Measurements from ENCODE around the gene DAGLA.
"Not testable (repeated sequence)": the region's sequence is repeated elsewhere in the genome, so short reads cannot be mapped to it uniquely, and the experiment has no call there.

DAGLA gene

DNA sequence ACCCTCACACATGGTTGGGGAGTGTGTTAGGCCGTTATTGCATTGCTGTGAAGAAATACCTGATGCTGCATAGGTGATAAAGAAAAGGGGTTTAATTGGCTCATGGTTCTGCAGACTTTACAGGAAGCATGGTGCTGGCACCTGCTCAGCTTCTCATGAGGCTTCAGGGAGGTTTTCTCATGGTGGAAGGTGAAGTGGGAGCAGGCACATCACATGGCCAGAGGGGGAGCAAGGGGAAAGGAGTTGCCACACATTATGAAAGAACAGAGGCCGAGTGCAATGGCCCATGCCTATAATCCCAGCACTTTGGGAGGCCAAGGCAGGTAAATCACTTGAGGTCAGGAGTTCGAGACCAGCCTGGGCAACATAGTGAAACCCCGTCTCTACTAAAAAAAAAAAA, 19.2 kb upstream of the DAGLA start:
- DNase-seq (ENCODE audit: low read depth): not testable (repeated sequence)

DNA sequence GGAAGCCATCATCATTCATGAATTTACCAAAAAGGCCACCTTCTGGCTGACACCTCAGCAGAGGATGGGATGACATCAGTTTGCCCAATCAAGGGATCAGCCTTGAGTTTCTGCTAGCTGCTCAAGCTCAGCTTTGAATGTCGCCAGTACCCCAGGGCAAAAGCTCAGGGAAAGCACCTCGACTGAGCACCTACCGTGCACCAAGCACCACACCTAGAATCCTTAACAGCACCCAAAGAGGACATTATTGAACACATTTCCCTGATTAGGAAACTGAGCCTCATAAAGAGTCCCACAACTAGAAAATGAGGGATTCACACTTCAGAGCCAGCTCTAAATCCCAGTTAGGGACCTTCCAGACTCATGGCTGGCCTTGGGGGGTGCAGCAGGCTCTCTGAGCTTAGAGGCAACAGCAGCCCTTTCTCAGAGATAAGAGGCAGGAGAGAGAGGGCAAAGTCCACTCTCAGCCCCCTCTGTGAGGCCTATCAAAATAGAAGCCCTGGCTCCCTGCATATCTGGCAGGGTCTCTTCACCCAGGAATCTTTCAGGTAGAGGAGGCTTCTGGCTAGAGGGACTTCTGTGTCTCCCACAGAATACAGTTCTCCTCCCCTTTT, 13.4 kb upstream of the DAGLA start:
- no peak for DNase-seq (ENCODE audit: low read depth)

DNA sequence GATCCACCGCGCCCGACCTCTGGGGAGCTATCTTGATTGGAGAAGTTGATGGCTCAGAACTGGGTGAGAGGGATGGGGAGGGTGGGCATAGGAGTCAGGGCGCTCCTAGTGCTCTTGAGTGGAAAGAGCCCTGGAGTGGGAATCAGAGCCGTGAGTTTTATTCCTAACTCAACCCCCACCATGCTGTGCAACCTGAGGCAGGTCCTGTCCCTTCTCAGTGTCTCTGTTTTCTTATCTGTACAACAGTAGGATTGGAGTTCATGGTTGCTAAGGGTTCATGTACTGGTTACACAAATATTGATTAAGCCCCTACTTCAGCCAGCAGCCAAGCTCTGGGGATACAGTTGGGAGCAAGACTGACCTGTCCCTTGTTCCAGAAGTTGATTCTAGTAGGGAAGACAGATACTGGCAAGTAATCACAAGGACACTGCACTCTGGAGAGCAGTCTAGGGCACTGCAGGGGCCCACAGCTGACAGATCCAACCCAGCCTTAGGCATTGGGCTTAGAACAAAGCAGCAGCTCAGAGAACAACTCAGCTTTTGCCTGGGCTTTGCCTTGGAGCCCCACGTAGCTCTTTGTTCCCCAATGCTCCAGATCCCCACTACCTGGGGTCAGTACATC, 12.4 kb upstream of the DAGLA start:
- no peak for DNase-seq (ENCODE audit: low read depth)

DNA sequence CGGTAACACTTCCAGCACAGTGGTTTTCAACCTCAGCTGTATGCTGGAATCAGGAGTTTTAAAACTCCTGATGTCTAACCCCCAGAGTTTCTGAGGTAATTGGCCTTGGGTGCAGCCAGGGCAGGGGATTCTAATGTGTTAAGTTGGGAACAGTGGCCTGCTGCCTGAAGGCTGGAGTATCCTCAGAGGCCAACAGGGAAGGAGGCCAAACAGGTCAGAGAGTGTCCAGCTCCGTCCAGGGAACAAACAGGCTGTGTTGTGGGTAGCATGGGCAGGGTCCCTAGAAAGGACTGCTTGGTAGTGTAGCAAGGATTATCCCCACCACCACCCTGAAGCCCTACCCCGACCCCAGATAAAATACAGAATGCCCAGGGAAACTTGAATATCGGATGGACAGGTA, 10.8 kb upstream of the DAGLA start:
- DNase-seq (ENCODE audit: low read depth): no peak

DNA sequence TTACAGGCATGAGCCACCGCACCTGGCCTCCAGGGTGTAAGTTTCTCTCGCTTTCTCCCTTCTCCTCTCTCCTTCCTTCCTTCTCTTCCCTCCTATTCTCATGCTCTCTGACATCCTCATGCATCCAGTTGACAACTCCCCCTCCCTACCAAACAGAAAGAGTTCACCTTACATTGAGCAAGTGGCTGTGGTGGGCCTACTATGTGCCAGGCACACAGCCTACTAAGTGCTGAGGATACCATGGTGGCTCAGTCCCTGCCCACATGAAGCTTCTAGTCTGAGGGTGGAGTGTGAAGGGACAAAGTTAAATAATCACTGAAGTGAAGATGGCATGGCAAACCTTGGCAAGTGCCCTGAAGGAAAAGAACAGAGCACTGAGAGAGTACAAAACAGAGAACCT, 9.6 kb upstream of the DAGLA start:
- DNase-seq (ENCODE audit: low read depth): no peak

DNA sequence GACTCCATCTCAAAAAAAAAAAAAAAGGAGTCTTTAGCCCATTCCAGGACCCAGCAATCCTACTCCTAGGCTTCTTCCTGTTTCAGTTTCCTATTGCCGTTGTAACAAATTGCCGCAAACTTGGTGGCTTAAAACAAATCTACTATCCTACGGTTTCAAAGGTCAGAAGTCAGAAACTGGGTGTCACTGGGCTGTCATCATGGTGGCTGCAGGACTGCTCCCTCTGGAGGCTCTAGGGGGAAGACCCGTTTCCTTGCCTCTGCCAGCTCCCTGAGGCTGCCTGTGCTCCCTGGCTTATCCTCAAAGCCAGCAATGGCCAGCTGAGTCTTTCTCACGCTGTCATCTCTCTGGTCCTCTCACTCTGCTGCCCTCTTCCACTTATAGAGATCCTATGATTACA, 8.7 kb upstream of the DAGLA start:
- no peak for DNase-seq (ENCODE audit: low read depth)

DNA sequence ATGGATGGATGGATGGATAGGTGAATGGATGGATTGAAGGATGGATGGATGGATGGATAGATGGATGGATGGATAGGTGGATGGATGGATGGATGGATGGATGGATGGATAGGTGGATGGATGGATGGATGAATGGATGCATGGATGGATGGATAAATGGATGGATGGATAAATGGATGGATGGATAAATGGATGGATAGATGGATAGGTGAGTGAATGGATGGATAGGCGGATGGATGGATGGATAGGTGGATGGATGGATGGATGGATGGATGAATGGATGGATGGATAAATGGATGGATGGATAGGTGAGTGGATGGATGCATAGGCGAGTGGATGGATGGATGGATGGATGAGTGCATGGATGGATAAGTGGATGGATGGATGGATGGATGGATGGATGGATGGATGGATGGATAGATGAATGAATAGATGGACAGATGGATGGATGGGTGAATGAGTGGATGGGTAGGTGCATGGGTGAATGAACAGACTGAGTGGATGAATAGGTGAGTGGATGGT, 6.2 kb upstream of the DAGLA start:
- not testable (repeated sequence) for DNase-seq (ENCODE audit: low read depth)

DNA sequence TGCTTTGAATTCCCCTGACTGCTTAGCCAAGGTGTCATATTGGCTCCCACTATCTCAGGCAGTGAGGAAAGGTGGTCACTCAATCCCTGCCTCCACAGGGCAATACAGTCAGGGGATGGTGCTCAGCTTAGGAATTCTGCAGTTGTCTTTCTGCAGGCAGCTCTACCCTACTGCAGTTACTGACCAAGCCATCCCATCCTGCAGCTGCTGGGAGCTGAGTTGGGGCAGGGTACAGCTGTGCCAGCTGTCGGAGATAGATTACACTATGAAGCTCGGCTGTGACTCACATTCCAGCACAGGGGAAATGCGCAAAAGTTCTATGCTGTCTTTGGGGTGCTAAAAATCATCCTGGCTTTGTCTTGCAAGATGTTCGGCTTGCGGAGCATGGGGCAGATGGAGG, 4.4 kb upstream of the DAGLA start:
- no peak for DNase-seq (ENCODE audit: low read depth)

DNA sequence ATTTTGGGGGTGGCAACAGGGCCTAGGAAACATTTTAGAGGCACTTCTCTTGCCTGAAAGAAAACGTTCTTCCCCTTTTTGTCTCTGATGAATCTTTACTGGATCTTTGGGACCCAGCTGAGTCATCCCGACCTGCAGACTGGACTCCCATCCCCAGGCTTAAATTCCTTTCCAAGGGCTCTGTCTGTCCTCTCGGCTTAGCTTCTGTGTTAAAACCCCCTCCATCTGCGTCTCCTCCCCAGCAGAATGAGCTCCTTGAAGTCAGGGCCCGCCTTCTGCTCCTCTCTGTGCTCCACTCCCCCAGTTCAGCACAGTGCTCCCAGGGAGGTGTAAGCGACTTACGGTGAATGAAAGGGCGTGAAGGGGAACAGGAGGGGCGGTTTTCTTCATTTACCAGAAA, 895 bp upstream of the DAGLA start:
- DNase-seq (ENCODE audit: low read depth): no peak

DNA sequence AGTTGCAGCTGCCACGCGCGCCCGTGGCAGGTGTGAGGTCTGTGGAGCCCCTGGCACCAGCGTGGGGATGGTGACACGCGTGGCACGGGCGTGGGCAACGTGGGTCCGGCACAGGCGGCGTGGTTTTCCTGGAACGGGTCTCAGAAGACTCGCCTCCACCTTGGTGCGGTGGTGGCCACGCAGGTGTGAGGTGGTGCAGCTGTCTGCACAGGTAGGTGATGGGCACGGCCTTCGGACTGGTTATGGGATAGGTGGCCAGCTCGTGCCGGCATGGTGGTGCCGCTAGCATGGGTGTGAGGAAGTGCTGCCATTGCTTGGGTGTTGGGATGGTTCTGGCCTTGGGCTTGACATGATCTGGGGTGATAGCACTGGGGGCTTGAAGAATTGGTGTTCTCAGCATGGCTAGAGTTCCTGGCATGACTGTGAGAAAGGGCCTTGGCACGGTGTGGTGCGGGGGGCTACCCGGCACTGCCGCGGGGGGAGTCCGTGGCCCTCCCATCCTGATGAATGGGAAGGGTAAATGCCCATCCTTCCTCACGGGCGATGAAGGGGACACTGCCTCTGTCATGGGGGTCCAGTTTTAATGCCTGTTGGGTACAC, 531 bp downstream of the DAGLA start:
- no peak for DNase-seq (ENCODE audit: low read depth)

DNA sequence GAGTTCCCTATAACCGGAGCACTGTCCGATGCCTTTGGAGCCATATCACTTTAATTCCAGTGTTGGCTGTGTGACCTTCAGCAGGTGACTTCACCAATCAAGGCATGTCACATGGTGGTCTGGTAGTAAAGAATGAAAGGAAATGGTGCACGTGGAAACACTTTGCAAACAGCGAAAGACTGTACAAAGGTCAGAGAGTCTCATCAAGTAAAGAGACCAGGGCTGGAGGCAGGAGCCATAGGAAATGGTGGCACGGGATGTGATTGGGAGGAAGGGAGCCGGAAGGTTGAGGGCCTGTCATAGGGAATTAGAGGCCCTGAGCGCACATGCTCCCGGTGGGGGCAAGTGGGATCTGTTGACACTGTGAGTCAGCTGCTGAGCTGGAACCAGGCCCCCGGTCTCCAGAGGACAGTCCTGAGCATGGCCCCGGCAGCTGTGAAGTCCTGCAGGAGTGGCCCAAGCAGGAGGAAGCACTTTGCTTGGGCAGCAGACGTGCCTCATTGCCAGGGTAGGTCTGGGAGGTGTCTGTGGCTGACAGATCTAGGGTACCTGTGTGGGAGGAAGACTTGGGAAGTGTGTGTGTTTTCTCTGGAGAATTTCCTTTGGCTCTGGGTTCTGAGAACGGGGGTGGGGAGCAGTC, 2.0 kb downstream of the DAGLA start:
- DNase-seq (ENCODE audit: low read depth): no peak

DNA sequence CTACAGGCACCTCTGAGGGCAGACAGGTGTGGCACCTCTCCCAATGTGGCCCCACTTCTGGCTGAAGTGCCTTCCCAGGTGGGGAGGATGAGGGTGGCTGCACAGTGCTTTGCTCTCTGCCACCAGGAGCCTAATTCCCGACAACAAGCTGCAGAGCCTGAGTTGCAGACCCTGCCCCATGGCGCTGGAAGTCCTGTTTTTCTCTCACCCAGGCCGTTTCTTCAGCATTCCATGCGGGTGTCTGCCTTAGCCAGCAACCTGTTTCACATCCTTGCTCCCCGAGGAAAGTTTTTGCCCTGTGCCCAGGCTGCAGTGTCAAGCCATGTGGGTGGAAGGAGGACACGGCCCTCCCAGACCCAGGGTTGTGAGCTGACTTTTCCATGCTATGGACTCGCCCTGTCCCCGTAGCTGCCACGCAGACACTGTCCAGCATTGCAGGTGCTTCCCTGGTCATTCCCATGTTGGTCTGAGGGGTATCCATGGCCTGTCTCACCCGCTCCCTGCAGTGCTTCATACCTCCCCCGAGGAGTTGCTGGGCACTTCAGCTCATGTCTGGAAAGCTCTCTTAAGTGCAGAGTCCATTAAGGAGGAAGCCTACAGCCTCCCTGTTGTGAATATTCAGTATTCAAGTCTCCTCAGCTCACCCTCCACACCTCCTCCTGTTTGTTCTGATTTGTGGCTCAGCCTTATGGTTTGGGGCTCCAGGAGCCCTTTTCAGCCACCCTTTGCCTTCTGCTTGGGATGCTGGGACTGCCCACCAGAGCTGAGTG, 2.9 kb downstream of the DAGLA start:
- DNase-seq (ENCODE audit: low read depth): no peak

DNA sequence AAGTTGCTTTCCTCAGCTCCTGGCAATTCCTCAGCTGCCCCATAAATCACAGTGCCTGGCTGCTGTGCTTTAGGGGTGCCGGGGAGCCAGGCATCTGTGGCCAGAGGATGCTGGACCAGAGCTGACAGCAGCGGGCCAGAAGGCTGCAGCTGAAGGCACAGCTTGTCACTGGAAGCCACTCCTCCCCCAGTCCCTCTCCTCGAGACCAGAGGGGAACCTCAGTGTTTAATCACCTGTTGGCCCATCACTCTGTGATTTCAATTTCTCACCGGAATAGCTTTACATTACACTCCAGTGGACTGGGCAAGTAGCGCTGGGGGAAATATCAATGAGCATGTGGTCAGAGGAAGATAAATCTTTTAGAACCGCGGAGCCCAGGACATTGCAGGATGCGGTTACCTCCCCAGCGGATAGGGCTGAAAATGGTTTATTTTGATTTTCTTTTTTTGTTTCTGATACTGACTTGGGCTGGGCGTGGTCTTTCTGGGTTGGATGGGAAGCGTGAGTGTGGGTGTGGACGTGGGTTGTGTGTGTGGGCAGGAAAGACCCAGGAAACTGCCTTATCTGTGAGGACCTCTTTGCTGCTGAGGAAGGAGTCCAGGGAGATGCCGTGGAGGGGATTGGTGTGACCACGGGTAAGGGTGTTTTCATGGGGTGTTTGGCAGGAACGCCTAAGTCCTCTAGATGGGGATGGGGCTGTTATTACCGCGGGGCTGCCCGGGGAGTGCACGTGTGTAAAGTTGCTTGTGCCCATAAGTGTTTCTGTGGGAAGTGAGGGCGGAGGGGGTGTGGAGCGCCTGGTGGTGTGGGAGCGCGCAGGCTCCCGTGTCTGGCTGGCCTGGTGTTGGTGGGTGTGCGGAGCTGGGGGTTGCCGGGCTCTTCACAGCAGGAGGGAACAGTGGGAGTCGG, 4.0 kb downstream of the DAGLA start:
- no peak for DNase-seq (ENCODE audit: low read depth)

DNA sequence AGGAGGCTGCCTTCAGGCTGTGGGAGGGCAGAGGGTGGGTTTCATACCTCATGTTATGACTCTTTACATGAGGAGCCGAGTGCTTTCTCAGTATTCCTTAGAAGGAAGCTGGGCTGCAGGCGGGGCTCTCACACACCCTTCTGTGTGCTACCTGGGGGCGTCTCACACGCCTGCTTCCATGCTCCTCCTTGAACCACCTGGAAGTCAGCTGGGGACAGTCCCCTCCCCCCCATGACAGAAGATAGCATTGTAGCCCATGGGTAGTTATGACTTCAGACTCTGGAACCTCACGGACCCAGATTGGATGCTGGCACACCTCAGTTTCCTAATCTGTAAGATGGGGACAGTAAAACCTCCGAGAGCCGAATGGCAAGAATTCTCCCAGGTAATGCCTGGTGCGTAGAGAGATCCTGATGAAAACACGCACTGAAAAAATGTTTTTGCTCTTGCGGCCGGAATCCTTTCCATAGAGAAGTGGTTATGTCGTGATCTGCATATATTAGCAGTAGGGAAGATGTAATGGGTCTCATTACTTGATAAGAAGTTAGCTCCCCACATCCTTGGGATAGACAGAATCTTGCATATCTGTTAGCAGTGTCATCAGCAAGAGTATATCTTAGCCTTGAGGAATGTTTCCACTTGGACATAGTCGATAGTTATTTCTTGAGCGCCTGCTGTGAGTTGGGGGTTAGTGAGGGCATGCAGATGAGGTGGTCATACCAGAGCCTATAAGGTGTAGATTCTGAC, 4.9 kb downstream of the DAGLA start:
- no peak for DNase-seq (ENCODE audit: low read depth)

DNA sequence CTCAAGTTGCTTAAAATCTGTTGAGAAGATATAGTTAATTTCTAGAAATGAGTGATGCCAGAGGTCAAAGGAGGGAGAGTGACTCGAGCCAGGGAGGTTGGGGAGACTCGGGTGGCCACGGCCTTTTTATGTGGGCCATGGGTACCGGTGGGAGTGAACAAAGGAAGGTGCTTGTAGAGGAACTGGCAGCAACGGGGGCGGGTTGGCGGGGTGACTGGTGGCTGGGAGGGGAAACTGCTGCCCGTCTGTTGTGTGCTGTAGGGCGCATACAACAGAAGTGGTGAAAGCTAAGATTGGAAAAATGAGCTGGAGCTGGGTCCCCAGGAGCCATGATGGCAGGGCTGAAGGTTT, 5.4 kb downstream of the DAGLA start:
- DNase-seq (ENCODE audit: low read depth): no peak

DNA sequence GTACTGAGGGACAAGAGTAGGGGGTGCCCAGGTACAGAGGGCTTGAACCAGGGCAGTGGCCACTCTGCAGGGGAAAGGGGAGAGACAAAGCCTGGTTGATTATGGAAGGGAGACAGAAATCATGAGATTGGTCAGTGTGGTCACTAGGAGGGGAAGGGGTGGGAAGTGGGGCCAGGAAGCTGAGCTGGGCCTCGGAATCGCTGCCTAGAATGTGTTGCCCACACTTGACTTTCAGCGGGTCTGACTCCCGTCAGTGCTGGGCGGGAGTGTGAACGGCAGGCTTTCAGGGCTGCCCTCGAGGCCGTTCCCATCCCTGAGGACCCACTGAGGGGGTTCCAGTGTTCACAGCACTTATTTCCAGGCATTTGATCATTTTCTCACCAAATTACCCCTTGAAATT, 5.9 kb downstream of the DAGLA start:
- DNase-seq (ENCODE audit: low read depth): no peak

DNA sequence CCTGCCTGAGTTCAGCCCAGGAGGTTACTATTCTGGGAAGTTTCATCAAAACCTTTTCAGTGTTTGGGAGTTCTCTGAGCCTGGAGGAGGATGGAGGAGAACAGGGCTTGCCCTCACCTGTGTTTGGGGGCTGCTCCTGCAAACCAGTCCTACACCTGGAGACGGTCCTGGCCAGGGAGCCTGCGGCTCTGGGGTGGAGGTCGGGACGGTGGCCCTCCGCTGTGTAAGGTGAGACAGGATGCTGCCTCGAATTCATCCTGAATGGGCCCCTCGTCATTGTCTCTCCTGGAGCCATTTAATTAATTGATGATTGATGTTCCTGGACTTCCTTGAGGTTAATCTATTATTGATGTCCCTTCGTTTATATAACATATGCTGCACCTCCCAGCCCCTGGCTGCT, 6.3 kb downstream of the DAGLA start:
- DNase-seq (ENCODE audit: low read depth): no peak

DNA sequence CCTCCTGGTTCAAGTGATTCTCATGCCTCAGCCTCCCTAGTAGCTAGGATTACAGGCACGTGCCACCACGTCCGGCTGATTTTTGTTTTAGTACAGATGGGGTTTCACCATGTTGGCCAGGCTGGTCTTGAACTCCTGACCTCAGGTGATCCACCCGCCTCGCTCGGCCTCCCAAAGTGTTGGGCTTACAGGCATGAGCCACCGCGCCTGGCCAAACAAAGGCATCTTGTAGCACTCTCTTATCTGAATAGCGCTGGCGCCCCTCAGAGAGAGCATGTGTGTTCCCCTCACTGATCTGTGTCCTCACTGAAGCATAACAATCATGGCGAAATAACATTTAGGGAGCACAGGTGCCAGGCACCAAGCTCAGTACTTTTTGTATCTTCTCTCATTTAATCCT, 7.2 kb downstream of the DAGLA start:
- DNase-seq (ENCODE audit: low read depth): no peak

DNA sequence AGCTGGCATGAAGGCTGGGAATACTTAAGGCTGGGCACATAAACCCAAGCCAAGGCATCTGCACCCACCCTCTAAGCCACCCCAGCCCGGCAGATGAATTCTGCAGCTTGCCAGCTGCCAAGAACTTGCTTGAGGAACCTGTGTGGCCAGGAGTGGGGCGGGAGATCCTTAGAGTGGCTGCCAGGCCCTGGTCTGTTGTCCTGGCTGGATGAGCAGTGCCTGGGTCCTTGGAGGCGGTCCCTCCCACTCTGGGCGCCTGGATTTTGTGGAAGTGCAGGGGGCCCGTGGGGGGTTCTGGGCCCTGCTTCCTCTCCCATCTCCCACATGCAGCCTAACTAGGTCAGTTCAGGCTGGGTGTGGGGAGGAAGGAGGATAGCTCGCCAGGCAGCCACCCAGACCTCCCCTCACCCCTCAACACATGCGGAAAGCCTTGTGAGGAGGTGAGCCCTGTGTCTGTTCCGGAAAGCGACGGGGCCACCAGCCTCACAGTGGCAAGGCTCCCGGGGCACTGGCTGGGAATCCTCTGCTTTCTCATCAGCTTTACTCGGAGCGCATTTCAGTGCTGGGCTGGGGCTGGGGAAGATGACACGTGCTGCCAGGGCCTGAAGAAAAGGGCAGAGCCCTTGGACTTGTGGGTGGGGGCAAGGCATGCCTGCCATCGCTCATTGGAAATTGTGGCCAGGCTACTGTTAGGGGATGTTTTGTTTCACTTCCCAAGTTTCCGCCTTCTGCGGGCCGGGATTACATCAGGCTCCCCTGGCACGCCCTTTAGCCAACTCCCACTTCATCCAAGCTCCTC, 8.4 kb downstream of the DAGLA start:
- DNase-seq (ENCODE audit: low read depth): peak; percentile 85

DNA sequence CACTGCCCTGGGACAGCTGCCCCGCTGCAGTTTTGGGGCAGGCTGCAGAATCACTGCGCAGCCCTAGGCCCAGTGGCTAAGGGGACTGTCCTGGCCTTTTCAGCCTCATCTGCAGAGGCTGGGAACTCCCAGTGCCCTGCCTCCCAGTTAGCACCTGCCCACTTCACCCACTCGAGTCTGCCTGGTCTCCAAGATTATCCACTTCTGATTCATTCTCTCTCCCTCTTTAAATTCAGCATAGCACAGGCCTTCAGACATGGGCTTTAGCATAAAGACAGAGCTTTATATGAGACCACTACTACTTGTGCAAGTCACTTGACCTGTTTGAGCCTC, 8.9 kb downstream of the DAGLA start:
- DNase-seq (ENCODE audit: low read depth): no peak

All from fibroblast of gingiva (primary cell).